ENCODE data around the gene TNFAIP8L1.

Gene TNFAIP8L1

DNA sequence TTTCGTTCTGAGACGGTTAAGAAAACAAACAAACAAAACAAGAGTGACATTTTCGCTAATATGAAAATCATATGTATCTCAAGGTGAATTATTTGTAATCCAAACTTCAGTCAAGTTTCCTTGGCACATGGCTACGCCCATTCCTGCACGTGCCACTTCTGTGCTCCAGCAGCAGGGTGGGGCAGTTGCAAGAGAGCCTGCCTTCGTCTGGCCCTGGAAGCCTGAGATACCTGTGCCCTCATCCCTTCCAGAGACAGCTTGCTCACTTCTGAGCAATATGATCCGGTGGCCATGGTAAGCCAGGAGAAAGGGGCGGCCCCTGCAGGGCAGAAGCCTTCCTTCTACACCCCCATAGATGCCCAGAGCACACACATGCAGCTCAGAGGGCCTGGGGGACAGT lies 62.2 kb downstream of the TNFAIP8L1 start:
- no peak for DNase-seq (ENCODE audit: low spot score)
- H3K4me3 ChIP-seq = no peak overlapping the region
- TF ChIP-seq, protein P1, sequence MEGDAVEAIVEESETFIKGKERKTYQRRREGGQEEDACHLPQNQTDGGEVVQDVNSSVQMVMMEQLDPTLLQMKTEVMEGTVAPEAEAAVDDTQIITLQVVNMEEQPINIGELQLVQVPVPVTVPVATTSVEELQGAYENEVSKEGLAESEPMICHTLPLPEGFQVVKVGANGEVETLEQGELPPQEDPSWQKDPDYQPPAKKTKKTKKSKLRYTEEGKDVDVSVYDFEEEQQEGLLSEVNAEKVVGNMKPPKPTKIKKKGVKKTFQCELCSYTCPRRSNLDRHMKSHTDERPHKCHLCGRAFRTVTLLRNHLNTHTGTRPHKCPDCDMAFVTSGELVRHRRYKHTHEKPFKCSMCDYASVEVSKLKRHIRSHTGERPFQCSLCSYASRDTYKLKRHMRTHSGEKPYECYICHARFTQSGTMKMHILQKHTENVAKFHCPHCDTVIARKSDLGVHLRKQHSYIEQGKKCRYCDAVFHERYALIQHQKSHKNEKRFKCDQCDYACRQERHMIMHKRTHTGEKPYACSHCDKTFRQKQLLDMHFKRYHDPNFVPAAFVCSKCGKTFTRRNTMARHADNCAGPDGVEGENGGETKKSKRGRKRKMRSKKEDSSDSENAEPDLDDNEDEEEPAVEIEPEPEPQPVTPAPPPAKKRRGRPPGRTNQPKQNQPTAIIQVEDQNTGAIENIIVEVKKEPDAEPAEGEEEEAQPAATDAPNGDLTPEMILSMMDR (IDR thresholded peaks at IDR 0.05) = no peak
- no peak overlapping the region for H3K27ac ChIP-seq

DNA sequence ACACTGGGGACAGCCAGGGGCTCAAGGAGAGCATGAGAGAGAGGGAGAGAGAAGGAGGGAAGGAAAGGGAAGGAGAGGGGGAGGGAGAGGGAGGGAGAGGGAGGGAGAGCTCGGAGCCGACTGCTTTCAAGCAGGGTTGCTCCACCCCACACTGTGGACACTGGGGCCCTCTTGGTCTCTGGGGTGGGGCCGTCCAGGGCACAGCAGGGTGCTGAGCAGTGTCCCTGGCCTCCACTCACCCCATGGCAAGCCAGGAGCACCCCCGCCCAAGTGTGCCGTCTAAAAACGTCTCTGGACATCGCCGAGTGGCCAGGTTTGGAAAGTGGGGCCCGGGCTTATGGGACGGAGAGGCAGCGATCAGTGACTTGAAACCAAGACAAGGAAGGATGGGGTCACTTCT lies 63.4 kb downstream of the TNFAIP8L1 start:
- Histone ChIP-seq H3K4me3 (no peak overlapping the region), H3K27ac (no peak overlapping the region)
- TF ChIP-seq, protein P1 (IDR thresholded peaks at IDR 0.05) = no peak
- no peak for DNase-seq (ENCODE audit: low spot score)

DNA sequence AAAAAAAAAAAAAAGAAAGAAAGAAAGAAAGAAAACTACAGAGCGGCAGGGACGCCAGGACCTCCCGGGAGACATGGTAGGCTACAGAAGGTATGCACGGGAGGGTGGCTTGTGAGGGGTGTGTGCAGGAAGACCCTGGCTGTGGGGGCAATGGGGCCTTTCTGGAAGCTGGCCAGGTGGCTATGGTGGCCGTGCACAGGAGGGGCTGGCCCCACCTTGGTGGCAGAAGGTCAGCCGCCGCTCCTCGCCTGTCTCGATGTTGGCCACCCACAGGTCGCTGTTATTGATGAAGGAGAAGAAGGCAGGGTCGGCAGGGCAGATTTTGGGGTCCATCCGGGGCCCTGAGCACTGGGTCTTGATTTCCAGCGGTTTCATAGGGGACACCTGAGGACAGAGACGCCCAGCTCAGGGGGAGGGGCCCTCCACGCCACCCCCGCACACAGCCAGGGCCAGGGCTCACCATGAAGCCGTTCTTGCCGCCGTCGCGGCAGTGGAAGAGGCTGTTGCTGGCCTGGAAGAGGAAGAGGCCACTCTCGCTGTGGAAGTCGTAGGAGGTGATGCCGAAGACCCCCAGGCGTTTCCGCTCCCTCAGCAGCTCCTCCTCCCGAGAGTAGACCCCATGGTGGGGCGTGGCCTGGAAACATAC lies 64.5 kb downstream of the TNFAIP8L1 start:
- H3K27ac ChIP-seq = no peak overlapping the region
- TF ChIP-seq, protein P1 (IDR thresholded peaks at IDR 0.05) = no peak
- DNase-seq (ENCODE audit: low spot score) = no peak
- no peak overlapping the region for H3K4me3 ChIP-seq

DNA sequence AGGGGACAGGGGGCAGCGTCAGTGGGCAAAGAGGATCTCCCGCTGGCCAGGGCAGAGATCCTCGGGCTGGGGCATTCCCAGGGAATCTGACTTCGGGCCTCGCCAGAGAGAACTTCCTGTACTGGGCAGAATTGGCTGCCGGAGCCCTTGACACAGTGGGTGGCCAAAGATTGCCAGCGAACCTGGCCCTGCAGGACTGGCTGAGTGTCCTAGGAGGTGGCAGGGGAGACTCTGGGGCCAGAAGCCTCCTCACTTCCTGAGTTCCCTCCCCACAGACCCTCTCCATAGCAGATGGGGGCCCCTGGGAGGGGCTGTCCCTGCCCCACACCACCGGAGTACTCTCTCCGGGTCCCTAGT lies 65.0 kb downstream of the TNFAIP8L1 start:
- Histone ChIP-seq H3K27ac (no peak overlapping the region), H3K4me3 (no peak overlapping the region)

More for the DNA sequence above, 65.0 kb downstream of the TNFAIP8L1 start:
- TF ChIP-seq, protein P1 (IDR thresholded peaks at IDR 0.05) = no peak
- DNase-seq (ENCODE audit: low spot score) = no peak
